GM19240 (cell line): Measurements from ENCODE around the gene FAM83E.
"Not testable (repeated sequence)": the region's sequence is repeated elsewhere in the genome, so short reads cannot be mapped to it uniquely, and the experiment has no call there.

Source experiments
- DNase-seq: peaks from one replicate; pipeline ENCODE4 v3.0.0; 2011; ENCODE audit warnings: low spot score; ENCODE audit not compliant: insufficient read length

The FAM83E gene

DNA sequence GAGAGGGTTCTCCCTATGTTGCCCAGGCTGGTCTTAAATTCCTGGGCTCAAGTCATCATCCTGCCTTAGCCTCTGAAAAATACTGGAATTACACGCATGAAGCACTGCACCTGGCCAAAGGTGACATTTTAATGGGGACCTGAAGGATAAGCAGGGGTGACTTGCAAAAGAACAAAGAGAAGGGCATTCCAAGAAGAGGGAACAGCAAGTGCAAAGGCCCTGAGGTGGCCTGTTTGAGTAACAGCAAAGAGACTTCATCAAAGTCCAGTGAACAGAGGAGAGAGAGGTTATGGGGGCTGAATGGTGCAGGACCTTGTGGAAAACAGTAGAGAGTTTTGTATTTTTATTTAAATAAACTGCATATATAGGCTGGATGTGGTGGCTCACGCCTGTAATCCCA lies 27.0 kb upstream of the FAM83E start:
- DNase-seq: no peak

GRCh38 chr19:48639483-48640375 lies 24.9 kb upstream of the FAM83E start:
- no peak for DNase-seq

DNA sequence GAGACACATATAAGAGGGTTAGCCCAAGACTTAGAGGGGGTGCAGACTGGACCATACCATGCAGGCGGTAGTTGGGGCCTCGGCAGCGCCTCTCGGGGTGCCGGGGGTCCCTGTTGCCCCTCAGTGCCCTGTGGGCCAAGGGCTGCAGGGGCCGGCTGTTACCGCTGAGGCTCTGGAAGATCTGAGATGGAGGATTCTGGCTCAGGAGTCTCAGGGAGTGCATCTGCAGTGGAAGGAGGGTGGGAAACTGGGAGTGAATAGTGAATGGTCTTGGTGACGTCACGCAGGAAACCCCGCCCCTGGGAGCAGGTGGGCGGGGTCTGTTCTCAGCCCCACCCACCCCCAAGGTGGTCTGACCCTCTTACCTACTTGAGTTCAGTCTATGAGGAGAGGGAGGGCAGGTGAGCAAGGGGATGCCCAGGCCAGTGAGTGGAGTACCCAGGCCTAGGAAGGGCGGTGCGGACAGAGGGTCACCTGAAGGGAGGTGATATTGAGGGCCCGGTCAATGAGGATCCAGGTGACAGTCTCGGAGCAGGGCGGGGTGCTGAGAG lies 24.0 kb upstream of the FAM83E start:
- no peak for DNase-seq

DNA sequence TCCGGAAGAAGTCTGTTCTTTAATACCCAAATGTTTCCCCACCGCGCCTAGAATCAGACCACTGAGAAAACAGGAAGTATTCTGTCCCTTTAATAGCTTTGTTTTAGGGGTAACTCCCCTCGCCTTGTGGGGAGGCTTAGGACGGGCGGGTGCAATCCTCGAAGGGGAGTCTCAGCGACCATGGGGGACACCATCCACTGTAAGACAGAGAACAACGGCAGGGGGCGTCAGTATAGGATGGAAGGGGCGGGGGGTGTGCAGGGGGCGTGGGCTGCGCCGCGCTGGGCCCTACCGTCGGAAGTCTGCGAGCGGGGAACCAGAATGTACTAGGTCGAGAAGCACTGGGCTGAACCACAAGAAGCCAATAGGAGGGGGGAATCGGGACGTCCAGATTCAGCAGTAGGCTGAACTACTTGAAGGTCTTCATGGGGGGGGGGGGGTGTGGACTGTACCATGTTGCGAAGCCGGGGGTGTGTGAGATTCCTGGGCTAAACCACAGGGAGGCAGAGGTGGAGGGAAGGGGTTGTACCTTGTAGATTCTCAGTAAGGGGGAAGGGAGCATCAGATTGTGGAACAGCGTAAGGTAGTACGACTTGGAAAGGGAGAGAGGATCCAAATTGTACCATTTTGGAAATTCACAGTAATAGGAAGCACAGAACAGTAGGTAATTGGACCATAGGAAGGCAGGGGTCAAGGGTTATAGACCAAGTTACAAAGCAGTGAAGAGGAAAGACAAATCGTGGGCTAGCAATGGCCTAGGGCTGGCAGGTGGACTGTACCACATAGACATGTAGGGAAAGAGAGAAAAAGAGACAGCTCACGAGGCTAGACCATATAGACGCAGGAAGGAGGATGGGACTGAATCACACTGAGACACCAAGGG lies 23.3 kb upstream of the FAM83E start:
- no peak for DNase-seq

DNA sequence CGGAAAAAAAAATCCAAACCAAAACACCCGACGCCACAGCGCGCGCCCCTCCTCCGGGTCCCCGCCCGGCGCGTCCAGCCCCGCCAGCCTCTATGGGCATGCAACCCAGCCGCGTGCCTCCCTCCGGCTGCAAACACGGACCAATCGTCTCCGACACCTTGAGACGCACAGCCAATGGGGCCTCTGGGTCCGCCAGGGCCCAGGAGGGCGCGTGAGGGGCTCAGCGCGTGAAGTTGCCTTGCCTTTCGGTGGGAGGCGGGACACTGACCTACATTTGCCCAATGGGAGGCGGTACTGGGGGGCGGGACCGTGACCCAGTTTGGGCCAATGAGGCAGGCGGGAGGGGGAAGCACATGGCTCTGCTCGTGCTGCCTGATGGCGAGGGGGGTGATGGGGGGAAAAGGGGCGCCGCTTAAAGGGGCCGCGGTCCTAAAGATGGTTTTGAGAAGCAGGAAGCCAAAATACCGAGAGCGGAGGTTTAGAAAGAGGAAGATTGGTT lies 22.6 kb upstream of the FAM83E start:
- peak; percentile 90 for DNase-seq

GRCh38 chr19:48636859-48637448 lies 22.1 kb upstream of the FAM83E start, which contains the start of gene DBP:
Gene DBP, minus strand, starts transcription at chr19:48637379. Its CDS starts 385 bp downstream, at chr19:48636994.
- DNase-seq: no peak

DNA sequence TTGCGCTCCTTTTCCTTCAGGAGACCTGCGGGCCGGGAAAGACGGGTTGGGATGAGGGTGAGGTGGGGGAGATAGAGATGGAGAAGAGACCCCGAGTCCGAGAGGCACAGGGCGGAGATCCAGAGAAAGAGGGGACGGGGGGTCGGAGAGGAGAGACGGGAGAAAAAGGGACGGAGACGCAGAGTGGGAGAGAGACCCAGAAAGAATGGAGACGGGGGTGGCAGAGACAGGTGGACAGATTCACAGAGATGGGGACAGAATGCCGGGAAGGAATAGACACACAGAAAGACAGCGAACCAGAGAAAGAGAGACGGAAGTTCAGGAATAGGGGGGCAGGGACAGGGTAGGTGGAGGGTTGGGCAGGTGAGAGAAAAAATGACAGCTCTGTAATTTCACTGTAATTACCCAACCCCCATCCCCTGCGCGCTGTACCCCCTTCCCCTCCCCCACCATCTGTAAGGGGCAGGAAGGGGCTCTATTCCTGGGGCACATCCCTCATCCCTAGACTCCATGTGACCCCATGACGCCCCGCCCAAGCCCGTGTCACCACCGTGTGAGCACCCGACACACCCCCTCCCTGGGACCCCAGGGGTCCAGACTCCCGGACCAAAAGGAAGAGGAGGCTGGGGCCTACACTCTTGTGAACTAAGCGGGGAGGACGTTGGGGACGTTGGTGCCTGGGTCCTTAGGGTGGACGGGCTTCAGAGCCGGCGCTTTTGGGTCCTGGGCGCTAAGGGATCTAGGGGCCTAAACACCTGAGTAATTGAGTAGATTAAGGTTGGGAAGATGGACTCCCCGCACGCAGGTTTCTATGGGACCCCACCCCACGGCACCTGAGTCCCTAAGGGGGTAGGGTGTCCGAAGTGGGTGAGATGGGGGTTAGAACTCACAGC lies 21.3 kb upstream of the FAM83E start:
- DNase-seq: no peak

DNA sequence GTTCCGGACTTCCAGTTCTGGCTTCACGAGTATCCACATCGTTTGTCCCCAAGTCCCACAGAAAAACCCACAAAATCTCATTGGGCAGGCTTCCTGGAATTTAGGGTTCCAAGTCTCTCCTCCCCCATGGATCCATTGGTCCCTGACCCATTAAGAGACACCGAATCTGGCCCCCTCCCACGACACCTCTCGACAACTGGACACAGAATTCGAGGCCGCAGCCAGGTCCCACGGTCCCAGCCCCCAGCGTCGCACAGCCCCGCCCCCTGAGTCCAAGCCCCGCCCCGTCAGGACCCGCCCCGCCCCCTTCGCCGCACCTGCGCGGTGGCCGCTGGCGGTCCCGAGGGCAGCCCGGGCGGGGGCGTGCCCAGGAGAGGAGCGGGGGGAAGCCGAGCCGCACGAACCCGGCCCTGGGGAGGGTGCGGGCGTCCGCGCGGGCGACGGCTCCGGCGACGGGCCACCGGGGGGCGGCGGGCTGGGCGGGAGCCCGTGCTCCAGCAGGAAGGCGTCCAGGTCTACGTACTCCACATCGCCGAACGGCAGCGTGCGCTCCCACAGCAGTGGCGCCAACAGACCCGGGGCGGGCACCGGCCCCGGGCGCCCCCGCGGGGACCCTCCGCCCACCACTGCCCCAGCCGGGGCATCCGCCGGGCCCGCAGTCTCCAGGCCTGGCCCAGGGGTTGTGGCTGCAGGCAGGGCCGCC lies 20.5 kb upstream of the FAM83E start:
- DNase-seq: peak; percentile 61

DNA sequence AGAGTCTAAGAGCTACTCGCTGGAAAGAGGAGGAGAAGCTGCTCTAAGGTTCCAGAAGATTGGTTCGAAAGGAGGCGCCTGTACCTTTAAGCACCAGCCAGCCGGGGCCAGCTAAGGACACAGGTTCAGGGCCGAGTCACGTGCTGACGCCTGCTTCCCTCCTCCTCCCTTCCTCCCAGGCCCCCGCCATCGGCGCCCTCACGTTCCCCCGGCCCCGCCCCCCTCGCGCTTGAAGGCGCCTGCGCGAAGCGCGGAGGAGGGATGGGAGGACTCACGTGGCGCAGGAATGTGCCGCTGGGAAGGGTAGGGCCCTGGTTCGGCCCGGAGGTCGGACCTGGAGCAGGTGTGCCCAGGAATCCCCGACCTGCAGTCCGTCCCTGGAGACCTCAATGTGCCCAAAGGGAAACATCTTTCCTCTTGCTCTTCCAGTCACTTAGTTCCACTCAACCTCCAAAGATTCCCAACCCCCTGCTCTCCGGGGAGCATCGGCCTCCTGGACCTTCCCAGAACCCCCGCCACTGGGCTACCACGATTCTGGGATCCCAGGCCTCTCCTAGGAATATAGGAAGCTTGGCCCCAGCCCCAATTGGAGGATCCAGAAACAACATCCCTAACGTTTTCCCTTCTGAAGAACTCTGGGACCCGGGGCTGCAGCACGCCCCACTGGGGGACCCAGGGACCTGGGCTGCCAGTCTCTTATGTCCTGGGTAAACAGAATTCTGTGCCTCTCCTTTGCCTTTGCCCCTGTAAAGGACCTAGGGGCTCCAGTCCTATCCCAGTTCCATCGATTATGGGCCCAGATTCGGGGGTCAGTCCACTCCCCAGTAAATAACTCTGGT lies 19.8 kb upstream of the FAM83E start:
- peak; percentile 85 for DNase-seq

- no peak for DNase-seq
These were observed 19.1 kb upstream of the FAM83E start for GRCh38 chr19:48634036-48634342.

DNA sequence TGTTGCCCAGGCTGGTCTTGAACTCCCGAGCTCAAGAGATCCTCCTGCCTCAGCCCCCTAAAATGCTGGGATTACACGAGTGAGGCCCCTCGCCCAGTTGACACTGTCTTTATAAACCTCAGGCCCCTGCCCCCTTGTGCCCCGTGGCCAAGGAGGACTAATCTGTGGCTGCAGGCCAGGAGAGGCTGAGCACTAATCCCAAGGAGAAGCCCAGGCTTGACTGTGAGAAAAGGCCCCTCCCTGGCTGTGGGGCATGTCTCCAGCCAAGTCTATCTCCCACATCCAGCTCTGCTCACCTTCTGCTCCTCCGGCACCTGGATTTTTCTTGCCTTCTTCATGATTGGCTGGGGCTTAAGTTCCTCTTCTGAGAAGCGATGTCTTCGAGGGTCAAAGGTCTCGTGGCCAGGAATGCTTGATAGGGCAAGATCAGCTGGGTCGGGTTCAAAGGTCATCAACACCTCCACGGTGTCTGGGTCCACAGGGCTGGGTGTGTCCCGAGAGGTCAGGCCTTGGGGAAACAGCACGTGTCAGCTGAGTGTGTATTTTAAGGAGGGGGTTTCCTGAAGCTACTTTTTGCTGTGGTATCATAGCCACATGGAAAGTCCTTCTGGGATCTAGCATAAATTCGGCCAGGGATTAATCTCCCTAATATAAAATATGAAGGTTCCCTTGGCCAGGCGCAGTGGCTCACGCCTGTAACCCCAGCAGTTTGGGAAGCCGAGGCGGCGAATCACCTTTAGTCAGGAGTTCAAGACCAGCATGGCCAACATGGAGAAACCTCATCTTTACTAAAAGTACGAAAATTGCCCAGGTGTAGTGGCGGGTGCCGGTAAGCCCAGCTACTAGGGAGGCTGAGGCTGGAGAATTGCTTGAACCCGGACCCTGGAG lies 18.5 kb upstream of the FAM83E start:
- no peak for DNase-seq

DNA sequence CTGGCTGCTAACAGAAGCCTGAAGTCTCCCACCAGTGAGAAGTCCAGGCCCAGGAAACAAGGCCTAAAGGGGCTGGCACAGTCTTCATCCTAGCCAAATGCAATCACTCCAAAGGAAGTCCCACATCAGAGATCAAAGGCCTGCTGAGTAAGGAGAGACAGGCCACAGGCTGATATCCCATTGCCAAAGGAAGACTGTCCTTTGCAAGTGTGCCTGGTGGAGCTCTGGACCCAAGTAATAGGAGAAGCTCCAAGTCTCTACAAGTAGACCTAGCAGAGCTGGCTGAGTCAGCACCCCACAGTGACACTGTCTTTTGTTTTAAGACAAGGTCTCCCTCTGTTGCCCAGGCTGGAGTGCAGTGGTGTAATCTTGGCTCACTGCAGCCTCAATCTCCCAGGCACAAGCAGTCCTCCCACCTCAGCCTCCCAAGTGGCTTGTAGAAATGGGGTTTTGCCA lies 17.8 kb upstream of the FAM83E start:
- no peak for DNase-seq

GRCh38 chr19:48632286-48632685 lies 17.4 kb upstream of the FAM83E start:
- DNase-seq: not testable (repeated sequence)

DNA sequence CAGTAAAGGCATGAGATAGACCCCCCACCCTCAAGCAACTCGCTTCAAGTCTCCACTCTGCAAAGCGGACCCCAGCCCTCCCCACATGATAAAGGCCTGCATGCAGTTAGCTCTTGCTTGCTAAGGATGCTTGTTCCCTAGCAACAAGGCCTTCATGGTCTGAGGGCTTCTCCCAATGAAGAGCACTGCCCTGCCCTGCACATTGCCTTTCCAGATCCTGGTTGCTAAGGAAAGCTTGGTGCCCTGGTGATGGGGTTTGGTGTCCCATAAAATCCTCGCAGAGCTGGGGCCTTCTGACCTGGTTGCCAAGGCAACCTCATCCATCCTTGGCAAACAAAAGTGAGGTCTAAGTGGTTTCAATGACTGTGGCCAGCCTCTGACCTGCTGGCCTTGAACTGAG lies 16.3 kb upstream of the FAM83E start:
- no peak for DNase-seq

DNA sequence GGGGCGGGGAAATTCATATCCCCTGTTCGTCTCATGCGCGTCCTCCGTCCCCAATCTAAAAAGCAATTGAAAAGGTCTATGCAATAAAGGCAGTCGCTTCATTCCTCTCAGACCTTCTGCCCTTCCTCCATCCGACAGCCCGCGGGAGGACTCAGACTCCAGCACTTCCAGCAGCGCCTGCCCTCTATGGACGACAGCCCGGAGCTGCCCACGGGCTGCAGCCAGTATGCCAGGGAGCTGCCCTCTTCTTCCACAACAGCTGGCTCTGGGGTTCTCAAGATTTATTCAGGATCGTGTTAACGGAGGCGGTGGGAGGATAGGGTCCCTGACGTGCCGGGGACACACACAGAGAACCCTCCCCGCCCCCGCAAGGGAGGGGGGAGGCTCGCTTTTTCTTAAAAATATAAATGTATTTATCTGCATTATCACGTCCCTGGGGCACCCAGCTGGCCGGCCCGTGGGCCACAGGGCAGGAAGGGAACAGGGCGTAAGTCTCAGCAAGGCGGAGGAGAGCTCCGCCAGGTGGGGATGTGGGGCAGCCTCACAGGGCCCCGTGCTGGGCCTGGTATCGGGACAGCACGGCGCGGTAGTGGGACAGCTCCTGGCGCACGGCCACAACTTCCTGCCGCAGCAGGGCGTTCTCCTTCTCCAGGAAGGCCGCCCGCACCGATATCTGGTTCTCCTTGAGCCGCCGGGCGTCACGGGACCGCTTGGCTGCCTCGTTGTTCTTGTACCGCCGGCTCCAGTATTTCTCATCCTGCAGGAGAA lies 15.6 kb upstream of the FAM83E start:
- no peak for DNase-seq

DNA sequence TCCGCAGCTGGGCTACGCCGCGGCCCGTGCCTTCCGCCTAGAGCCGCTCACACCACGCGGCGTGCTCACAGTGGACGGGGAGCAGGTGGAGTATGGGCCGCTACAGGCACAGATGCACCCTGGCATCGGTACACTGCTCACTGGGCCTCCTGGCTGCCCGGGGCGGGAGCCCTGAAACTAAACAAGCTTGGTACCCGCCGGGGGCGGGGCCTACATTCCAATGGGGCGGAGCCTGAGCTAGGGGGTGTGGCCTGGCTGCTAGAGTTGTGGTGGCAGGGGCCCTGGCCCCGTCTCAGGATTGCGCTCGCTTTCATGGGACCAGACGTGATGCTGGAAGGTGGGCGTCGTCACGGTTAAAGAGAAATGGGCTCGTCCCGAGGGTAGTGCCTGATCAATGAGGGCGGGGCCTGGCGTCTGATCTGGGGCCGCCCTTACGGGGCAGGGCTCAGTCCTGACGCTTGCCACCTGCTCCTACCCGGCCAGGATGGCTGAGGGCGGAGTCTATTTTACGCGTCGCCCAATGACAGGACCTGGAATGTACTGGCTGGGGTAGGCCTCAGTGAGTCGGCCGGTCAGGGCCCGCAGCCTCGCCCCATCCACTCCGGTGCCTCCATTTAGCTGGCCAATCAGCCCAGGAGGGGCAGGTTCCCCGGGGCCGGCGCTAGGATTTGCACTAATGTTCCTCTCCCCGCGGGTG lies 14.9 kb upstream of the FAM83E start:
- DNase-seq: no peak

- no peak for DNase-seq
These were observed 14.4 kb upstream of the FAM83E start for GRCh38 chr19:48629297-48629598.
